DND-41 (cell line): ENCODE measurements around the gene PHF13.

Experiments
- ATAC-seq: fragments of 200-7000 bp; cut with Tn5 transposase; 3 replicates; pipeline ENCODE4 v1.9.1; 2021; ENCODE audit warnings: low read depth; ENCODE audit not compliant: insufficient read depth
- DNase-seq: peaks from one replicate; pipeline ENCODE4 v3.0.0-alpha.2; 2020
- H2AFZ ChIP-seq: 2 replicates; pipeline ENCODE4 v1.6.0; 2012; ENCODE audit warnings: low read depth, low read length
- H3K27ac ChIP-seq: 2 replicates; pipeline ENCODE4 v1.5.1; 2012; ENCODE audit warnings: low read length, inconsistent platforms
- H3K27me3 ChIP-seq: fragments of 200-600 bp; sonication (generic); 2 replicates; pipeline ENCODE4 v1.6.0; 2012; ENCODE audit warnings: low read length, mild to moderate bottlenecking, inconsistent platforms; ENCODE audit not compliant: insufficient read depth, poor library complexity
- H3K36me3 ChIP-seq: 2 replicates; pipeline ENCODE4 v1.5.1; 2012; ENCODE audit warnings: low read length, inconsistent platforms; ENCODE audit not compliant: insufficient read depth
- H3K4me1 ChIP-seq: 2 replicates; pipeline ENCODE4 v1.5.1; 2012; ENCODE audit warnings: mild to moderate bottlenecking, low read length; ENCODE audit not compliant: insufficient read depth
- H3K4me2 ChIP-seq: 2 replicates; pipeline ENCODE4 v1.6.0; 2012; ENCODE audit warnings: mild to moderate bottlenecking, moderate library complexity, low read length, inconsistent platforms; ENCODE audit not compliant: insufficient read depth
- H3K4me3 ChIP-seq, 2 experiments: fragments of 200-600 bp in 1 of 2; shearing (Covaris generic) in 1 of 2; 2 replicates each; pipeline ENCODE4 v1.5.1; 2012 to 2016; ENCODE audit warnings: inconsistent platforms in 2 of 2, low read length in 2 of 2, mild to moderate bottlenecking in 2 of 2, low read depth in 1 of 2, moderate library complexity in 1 of 2
- H3K79me2 ChIP-seq: 2 replicates; pipeline ENCODE4 v1.6.0; 2012; ENCODE audit warnings: low read length, inconsistent platforms; ENCODE audit not compliant: insufficient read depth
- H3K9ac ChIP-seq: 2 replicates; pipeline ENCODE4 v1.6.0; 2012; ENCODE audit warnings: low read depth, mild to moderate bottlenecking, inconsistent platforms, low read length, moderate library complexity
- H3K9me3 ChIP-seq: 2 replicates; pipeline ENCODE4 v1.5.1; 2012; ENCODE audit warnings: low read length, moderate library complexity, mild to moderate bottlenecking, inconsistent platforms; ENCODE audit not compliant: insufficient read depth, severe bottlenecking
- H4K20me1 ChIP-seq: 2 replicates; pipeline ENCODE4 v1.6.0; 2012; ENCODE audit warnings: low read length; ENCODE audit not compliant: insufficient read depth
- EZH2 ChIP-seq: IDR thresholded peaks from 3 replicates; pipeline ENCODE4 v1.6.1; 2012; ENCODE audit warnings: borderline replicate concordance, low read depth, mild to moderate bottlenecking, moderate library complexity, low read length, inconsistent platforms; ENCODE audit not compliant: severe bottlenecking
- TF ChIP-seq, protein P1 (sequence below): IDR thresholded peaks from 2 replicates; pipeline ENCODE4 v1.5.1; 2012; ENCODE audit warnings: borderline replicate concordance, low read length, moderate library complexity, mild to moderate bottlenecking; ENCODE audit not compliant: poor library complexity, severe bottlenecking; ENCODE audit errors: extremely low read depth

PHF13 gene

GRCh38 chr1:6596351-6596750, 17.2 kb upstream of the PHF13 start:
- ATAC-seq = no peak
- Histone ChIP-seq H2AFZ (no peak overlapping the region), H4K20me1 (peaks cover 81% of the 10 kb centered on the region), H3K9ac (no peak overlapping the region), H3K27me3 (no peaks in the 10 kb centered on the region), H3K4me2 (no peak overlapping the region), H3K9me3 (no peaks in the 10 kb centered on the region), H3K27ac (no peak overlapping the region), H3K79me2 (peaks cover 59% of the 10 kb centered on the region), H3K4me3 (no peak overlapping the region), H3K4me1 (peaks cover 41% of the 10 kb centered on the region), H3K36me3 (peaks cover 81% of the 10 kb centered on the region)
- no peak for DNase-seq
- TF ChIP-seq, protein P1, sequence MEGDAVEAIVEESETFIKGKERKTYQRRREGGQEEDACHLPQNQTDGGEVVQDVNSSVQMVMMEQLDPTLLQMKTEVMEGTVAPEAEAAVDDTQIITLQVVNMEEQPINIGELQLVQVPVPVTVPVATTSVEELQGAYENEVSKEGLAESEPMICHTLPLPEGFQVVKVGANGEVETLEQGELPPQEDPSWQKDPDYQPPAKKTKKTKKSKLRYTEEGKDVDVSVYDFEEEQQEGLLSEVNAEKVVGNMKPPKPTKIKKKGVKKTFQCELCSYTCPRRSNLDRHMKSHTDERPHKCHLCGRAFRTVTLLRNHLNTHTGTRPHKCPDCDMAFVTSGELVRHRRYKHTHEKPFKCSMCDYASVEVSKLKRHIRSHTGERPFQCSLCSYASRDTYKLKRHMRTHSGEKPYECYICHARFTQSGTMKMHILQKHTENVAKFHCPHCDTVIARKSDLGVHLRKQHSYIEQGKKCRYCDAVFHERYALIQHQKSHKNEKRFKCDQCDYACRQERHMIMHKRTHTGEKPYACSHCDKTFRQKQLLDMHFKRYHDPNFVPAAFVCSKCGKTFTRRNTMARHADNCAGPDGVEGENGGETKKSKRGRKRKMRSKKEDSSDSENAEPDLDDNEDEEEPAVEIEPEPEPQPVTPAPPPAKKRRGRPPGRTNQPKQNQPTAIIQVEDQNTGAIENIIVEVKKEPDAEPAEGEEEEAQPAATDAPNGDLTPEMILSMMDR = no peak
- TF ChIP-seq EZH2 = no peak

- no peaks in the 10 kb centered on the region for H3K9me3 ChIP-seq
- H3K79me2 ChIP-seq = peaks cover 67% of the 10 kb centered on the region
- DNase-seq (no peak), ATAC-seq (no peak)
- TF ChIP-seq, protein P1 = no peak
- no peak for TF ChIP-seq EZH2
- H2AFZ ChIP-seq = no peak overlapping the region
- H3K4me2 ChIP-seq = peak overlapping the region; percentile 42
- no peak overlapping the region for H3K9ac ChIP-seq
- peaks cover 73% of the 10 kb centered on the region for H3K36me3 ChIP-seq
- peaks cover 78% of the 10 kb centered on the region for H4K20me1 ChIP-seq
- H3K27ac ChIP-seq = no peak overlapping the region
- H3K27me3 ChIP-seq = no peaks in the 10 kb centered on the region
- H3K4me1 ChIP-seq = peaks cover 49% of the 10 kb centered on the region
- no peak overlapping the region for H3K4me3 ChIP-seq
These were observed 16.4 kb upstream of the PHF13 start for GRCh38 chr1:6596886-6597776.

DNA sequence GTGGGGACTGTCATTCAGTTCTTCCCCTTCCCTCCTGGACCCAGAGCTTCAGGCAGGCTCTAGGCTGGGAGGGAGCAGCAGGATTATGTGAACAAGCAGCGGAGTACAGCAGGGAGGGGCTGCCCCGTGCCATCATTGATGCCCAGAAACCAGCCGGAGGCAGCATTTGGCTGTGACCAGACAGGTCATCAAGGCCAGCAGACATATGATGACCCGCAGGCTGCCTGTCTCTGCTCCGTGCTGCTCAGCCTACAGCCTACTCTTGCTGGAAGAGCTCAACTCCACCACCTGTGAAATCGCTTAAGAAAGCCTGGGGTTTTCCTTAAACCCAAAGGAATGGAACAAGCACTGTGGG, 15.8 kb upstream of the PHF13 start:
- TF ChIP-seq EZH2 = no peak
- TF ChIP-seq, protein P1 = no peak
- Histone ChIP-seq H3K4me2 (peak overlapping the region; percentile 42), H3K4me3 (no peak overlapping the region), H3K9me3 (no peaks in the 10 kb centered on the region), H3K4me1 (peaks cover 53% of the 10 kb centered on the region), H3K9ac (no peak overlapping the region), H3K36me3 (peaks cover 67% of the 10 kb centered on the region), H2AFZ (no peak overlapping the region), H3K79me2 (peaks cover 68% of the 10 kb centered on the region), H4K20me1 (peaks cover 72% of the 10 kb centered on the region), H3K27me3 (no peaks in the 10 kb centered on the region), H3K27ac (no peak overlapping the region)
- DNase-seq (no peak), ATAC-seq (no peak)
